Adrenal gland (tissue), 12 donors: ENCODE data around the gene ARL8B. TPM values are rescaled to one million over a fixed set of nuclear protein-coding genes. Genes with fewer than 3 reads are reported as not detected.

Experiments
- DNase-seq, 7 donors: peaks; one replicate each; pipeline ENCODE4 v3.0.0-alpha.2; 2019 to 2020
- H3K27ac ChIP-seq, 5 donors: fragments of 200-600 bp; sonication (generic) in 4 of 5; 1 replicate in 3 of 5; 2 replicates in 2 of 5; pipeline versions ENCODE4 v1.5.1 to v1.8.0; 2016 to 2020; ENCODE audit warnings: mild to moderate bottlenecking in 1 of 5
- H3K27me3 ChIP-seq: fragments of 200-600 bp; 2 replicates; pipeline ENCODE4 v1.8.0; 2021
- H3K36me3 ChIP-seq, 2 donors: fragments of 200-600 bp; replicated peaks in 1 of 2; 1 replicate in 1 of 2; 2 replicates in 1 of 2; pipeline versions ENCODE4 v1.5.1 to v1.8.0; 2018 to 2022
- H3K4me1 ChIP-seq, 2 donors: fragments of 200-600 bp; replicated peaks in 1 of 2; 1 replicate in 1 of 2; 2 replicates in 1 of 2; pipeline versions ENCODE4 v1.5.1 to v1.8.0; 2018 to 2021
- H3K4me3 ChIP-seq, 4 donors: fragments of 200-600 bp; sonication (generic) in 3 of 4; one replicate each; pipeline ENCODE4 v1.5.1; 2016 to 2018
- H3K9me3 ChIP-seq, 3 donors: fragments of 200-600 bp; sonication (generic) in 1 of 3; replicated peaks in 1 of 3; 1 replicate in 2 of 3; 2 replicates in 1 of 3; pipeline versions ENCODE4 v1.5.1 to v1.8.0; 2016 to 2021
- POLR2A ChIP-seq, 2 donors: fragments of 450-650 bp; IDR thresholded peaks; one replicate each; pipeline ENCODE4 v1.6.1; 2017; ENCODE audit warnings: antibody characterized with exemption in 2 of 2, mild to moderate bottlenecking in 2 of 2, moderate library complexity in 1 of 2
- WGBS, 4 donors: extraction: QIAGEN DNeasy Blood & Tissue Kit in 2 of 4; methylation state at CpG; one replicate each; pipeline versions ENCODE4 v1.1.5 to v1.1.7; 2013 to 2017; 5-methylcytosine and 5-hydroxymethylcytosine counted together
- intact Hi-C, 2 donors: fragments of 100-400 bp; cut with DNase I; formaldehyde crosslinking; loops; one replicate each; pipeline versions ENCODE4 v1.14.1 to v1.15.0; 2022 to 2023
- polyA plus RNA-seq, 3 donors: library from polyadenylated mRNA; stranded (reverse); fragments of 200-250 nt in 2 of 3; fragments of 350-450 nt in 1 of 3; fragmentation: Illumina TruSeq in 1 of 3; extraction: RNeasy Lipid Tissue Mini Kit (QIAGEN cat#74804) in 1 of 3; gene quantifications; one replicate each; pipeline ENCODE4 v1.2.3, GENCODE V29; 2013 to 2014
- total RNA-seq, 9 donors: library from RNA; depleted of rRNA in 4 of 9; stranded (reverse); fragments of >200 nt in 4 of 9; fragments of 120-200 nt in 1 of 9; fragmentation: NEBNext Ultra II Directional in 1 of 9; extraction: Animal tissue kit (Norgen Biotek cat#: 25700) in 1 of 9; gene quantifications; one replicate each; pipeline versions ENCODE4 v1.1.0 to v1.2.4, GENCODE V29; 2013 to 2023
- TF ChIP-seq, protein P1 (sequence below), 6 experiments: fragments of 450-650 bp in 4 of 6; fragments of 200-600 bp in 2 of 6; sonication (generic) in 1 of 6; IDR thresholded peaks; 1 replicate in 5 of 6; 2 replicates in 1 of 6; pipeline versions ENCODE4 v1.5.1 to v1.8.0; 2016 to 2021; ENCODE audit warnings: antibody characterized with exemption in 6 of 6, mild to moderate bottlenecking in 2 of 6, moderate library complexity in 1 of 6
- donor health status: healthy with polysubstance abuse.
- donor health status: Bipolar disorder and iron deficiency.
- donor health status: DM: yes; HTN: yes; CAD: no.
- donor health status: DM: no; HTN: no; CAD: no.
- donor health status: DM: no; HTN: no; CAD: no.
- donor health status: DM: yes; HTN: yes; CAD: no.

The ARL8B gene
- total and polyA plus RNA-seq, 12 donors: 27.8 to 131 (median 52.8) TPM

DNA sequence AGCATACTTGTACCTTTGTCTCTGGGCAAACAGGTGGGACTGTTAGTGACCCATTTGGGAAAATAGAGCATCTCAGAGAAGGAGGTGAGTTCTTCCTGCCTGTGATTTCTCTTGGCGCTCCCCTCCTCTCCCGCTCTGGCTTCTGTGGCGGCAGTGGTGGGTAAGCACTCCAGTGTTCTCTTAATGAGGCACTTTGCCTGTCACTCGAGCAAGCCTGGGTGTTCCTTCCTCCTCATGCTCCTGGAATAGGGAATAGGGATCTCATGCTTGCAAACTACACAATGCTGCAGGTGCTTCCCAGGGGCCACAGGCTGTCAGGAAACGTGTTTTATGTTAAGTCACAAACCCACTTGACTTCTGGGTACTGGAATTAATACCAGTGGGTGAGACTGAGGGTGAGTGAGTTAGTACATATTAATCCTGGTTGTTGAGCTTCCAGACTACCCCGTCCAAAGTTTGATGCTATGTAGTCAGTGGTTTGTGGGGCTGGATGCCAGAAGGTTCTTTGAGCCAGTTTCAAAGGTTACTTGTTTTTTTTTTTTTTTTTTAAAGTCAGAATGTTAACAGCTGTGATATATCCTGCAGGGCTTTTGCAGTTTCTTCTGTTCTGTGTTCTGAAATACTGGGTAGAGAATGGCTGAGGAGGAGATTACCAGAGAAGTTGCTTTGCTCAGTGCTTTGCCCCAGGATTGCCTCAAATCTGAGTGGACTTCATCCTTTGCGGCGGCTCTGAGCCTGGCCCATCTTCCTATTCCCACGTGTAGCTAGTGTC lies 95.9 kb downstream of the ARL8B start:
- H3K4me3 ChIP-seq: no peak overlapping the region
- H3K4me1 ChIP-seq: no peaks in the 10 kb centered on the region
- intact Hi-C loops: no loop called here
- H3K27ac ChIP-seq: peak overlapping the region in 1 of 5 donors; percentile 10
- TF ChIP-seq, protein P1, sequence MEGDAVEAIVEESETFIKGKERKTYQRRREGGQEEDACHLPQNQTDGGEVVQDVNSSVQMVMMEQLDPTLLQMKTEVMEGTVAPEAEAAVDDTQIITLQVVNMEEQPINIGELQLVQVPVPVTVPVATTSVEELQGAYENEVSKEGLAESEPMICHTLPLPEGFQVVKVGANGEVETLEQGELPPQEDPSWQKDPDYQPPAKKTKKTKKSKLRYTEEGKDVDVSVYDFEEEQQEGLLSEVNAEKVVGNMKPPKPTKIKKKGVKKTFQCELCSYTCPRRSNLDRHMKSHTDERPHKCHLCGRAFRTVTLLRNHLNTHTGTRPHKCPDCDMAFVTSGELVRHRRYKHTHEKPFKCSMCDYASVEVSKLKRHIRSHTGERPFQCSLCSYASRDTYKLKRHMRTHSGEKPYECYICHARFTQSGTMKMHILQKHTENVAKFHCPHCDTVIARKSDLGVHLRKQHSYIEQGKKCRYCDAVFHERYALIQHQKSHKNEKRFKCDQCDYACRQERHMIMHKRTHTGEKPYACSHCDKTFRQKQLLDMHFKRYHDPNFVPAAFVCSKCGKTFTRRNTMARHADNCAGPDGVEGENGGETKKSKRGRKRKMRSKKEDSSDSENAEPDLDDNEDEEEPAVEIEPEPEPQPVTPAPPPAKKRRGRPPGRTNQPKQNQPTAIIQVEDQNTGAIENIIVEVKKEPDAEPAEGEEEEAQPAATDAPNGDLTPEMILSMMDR (IDR thresholded peaks at IDR 0.05): no peak
- TF ChIP-seq POLR2A (IDR thresholded peaks at IDR 0.05): no peak
- H3K27me3 ChIP-seq: no peaks in the 10 kb centered on the region
- WGBS, 4 donors: 64 to 82% (median 76%) methylated on average over 9 of the region's 9 CpGs
- peak in 1 of 7 donors; percentile 18 for DNase-seq
- peaks cover 0 to 45% of the 10 kb centered on the region in 2 donors for H3K36me3 ChIP-seq
- H3K9me3 ChIP-seq: no peaks in the 10 kb centered on the region

DNA sequence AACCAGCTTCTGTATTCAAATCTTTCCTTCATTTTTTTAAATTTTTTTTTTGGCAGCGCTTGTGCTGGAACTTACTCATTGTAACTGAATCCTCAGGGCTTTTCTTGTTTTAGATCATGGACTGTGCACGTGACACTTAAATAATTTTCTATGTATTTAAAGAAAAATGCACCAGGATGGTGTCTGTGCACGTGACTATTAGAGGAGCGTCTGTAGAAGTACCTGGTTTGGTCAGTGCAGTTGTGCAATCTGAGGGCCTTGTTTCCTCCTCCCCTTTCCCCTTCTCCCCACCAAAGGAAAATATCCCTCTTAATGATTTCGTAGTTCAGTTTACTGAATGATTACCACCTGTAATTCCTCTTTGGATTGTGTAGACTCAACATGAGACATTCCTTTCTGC lies 96.7 kb downstream of the ARL8B start:
- peaks cover 0 to 37% of the 10 kb centered on the region in 2 donors for H3K36me3 ChIP-seq
- DNase-seq: no peak
- no peaks in the 10 kb centered on the region for H3K4me1 ChIP-seq
- no peaks in the 10 kb centered on the region for H3K9me3 ChIP-seq
- H3K27me3 ChIP-seq: no peaks in the 10 kb centered on the region
- TF ChIP-seq, protein P1 (IDR thresholded peaks at IDR 0.05): no peak
- TF ChIP-seq POLR2A (IDR thresholded peaks at IDR 0.05): no peak
- no peak overlapping the region for H3K27ac ChIP-seq
- intact Hi-C loops: no loop called here
- WGBS, 4 donors: 66 to 82% (median 77%) methylated on average over 5 of the region's 5 CpGs
- no peak overlapping the region for H3K4me3 ChIP-seq

DNA sequence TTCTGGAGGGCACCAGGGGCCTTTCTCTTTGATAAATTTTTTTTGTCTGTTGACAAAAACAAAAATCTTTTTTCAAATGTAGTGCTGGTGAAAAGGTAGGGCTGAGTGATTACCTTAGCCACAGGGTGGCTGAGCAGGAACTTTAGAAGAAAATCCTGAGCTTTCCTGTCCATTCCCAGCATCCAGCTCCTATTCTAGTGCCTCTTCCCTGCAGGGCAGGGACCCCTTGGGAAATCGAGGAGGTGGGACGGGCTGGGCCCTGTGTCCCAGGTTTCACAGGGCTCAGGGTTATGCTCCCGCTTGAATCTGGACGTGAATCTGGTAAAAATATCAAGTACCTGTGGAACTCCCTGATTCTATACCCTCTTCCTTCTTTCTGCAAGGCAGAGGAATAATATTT lies 97.1 kb downstream of the ARL8B start:
- Histone ChIP-seq H3K9me3 (no peaks in the 10 kb centered on the region), H3K4me1 (no peaks in the 10 kb centered on the region), H3K27ac (no peak overlapping the region), H3K27me3 (no peaks in the 10 kb centered on the region), H3K4me3 (no peak overlapping the region), H3K36me3 (peaks cover 0 to 33% of the 10 kb centered on the region in 2 donors)
- DNase-seq: no peak
- WGBS, 4 donors: 81 to 92% (median 88%) methylated on average over 4 of the region's 4 CpGs
- TF ChIP-seq POLR2A (IDR thresholded peaks at IDR 0.05): no peak
- TF ChIP-seq, protein P1 (IDR thresholded peaks at IDR 0.05): no peak
- intact Hi-C loops: no loop called here

DNA sequence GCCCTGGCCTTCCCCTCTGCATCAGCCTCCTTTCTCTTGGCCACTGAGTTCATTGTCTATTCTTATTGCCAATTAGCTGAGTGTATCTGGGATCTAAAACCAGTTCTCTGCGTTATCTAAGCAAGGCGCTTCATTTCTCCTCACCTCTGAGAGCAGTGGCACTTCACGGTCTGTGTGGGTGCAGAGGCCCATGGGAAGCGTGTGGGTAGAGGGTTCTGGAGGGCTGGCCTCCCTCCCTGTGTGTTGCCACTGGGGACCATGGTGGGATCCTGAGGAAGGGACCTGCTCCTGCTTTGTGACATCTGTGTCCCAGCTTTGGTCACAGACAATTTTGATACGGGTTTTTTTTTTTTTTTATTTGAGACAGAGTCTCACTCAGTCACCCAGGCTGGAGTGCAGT lies 98.1 kb downstream of the ARL8B start:
- no peak for TF ChIP-seq POLR2A (IDR thresholded peaks at IDR 0.05)
- TF ChIP-seq, protein P1 (IDR thresholded peaks at IDR 0.05): no peak

More for the DNA sequence above, 98.1 kb downstream of the ARL8B start:
- H3K4me1 ChIP-seq: no peaks in the 10 kb centered on the region
- no peak overlapping the region for H3K27ac ChIP-seq
- no peaks in the 10 kb centered on the region for H3K27me3 ChIP-seq
- peaks cover 0 to 24% of the 10 kb centered on the region in 2 donors for H3K36me3 ChIP-seq
- WGBS, 4 donors: 63 to 92% (median 74%) methylated on average over 4 to 5 of the region's 5 CpGs
- DNase-seq: no peak
- no peaks in the 10 kb centered on the region for H3K9me3 ChIP-seq
- intact Hi-C loops: no loop called here
- H3K4me3 ChIP-seq: no peak overlapping the region
